AG09319 (cell line): ENCODE data around the gene IGFBP6.

Experiments
- DNase-seq: peaks from one replicate; pipeline ENCODE4 v3.0.0-alpha.2; 2010; ENCODE audit warnings: low read depth; ENCODE audit errors: extremely low read depth
- TF ChIP-seq, protein P1 (sequence below): IDR thresholded peaks from 2 replicates; pipeline ENCODE4 v1.5.1; 2011; ENCODE audit warnings: low read depth, mild to moderate bottlenecking, inconsistent platforms, low read length, moderate library complexity

IGFBP6 gene

GRCh38 chr12:53123578-53124351 lies 26.3 kb downstream of the IGFBP6 start:
- DNase-seq: no peak
- TF ChIP-seq, protein P1, sequence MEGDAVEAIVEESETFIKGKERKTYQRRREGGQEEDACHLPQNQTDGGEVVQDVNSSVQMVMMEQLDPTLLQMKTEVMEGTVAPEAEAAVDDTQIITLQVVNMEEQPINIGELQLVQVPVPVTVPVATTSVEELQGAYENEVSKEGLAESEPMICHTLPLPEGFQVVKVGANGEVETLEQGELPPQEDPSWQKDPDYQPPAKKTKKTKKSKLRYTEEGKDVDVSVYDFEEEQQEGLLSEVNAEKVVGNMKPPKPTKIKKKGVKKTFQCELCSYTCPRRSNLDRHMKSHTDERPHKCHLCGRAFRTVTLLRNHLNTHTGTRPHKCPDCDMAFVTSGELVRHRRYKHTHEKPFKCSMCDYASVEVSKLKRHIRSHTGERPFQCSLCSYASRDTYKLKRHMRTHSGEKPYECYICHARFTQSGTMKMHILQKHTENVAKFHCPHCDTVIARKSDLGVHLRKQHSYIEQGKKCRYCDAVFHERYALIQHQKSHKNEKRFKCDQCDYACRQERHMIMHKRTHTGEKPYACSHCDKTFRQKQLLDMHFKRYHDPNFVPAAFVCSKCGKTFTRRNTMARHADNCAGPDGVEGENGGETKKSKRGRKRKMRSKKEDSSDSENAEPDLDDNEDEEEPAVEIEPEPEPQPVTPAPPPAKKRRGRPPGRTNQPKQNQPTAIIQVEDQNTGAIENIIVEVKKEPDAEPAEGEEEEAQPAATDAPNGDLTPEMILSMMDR: no peak

GRCh38 chr12:53124352-53124723 lies 26.9 kb downstream of the IGFBP6 start:
- TF ChIP-seq, protein P1: no peak
- no peak for DNase-seq

DNA sequence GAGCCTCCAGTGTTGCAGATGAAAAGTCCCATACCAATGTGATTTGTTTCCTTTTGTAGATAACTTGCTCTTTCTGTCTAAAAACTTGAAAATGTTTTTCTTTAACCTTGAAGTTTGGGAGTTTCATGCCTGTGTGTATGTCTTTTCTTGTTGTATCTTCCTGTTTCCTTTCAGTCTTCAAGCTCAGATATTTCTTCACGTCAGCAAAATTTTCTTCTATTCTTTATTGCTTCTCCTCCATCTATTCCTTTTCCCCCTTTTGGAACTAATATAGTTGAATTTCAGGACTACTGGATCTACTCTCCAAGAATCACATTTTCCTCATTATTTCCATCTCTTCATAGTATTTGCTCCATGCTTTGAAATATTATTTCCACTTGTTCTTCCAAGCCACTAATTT lies 29.7 kb downstream of the IGFBP6 start:
- TF ChIP-seq, protein P1: no peak
- no peak for DNase-seq

DNA sequence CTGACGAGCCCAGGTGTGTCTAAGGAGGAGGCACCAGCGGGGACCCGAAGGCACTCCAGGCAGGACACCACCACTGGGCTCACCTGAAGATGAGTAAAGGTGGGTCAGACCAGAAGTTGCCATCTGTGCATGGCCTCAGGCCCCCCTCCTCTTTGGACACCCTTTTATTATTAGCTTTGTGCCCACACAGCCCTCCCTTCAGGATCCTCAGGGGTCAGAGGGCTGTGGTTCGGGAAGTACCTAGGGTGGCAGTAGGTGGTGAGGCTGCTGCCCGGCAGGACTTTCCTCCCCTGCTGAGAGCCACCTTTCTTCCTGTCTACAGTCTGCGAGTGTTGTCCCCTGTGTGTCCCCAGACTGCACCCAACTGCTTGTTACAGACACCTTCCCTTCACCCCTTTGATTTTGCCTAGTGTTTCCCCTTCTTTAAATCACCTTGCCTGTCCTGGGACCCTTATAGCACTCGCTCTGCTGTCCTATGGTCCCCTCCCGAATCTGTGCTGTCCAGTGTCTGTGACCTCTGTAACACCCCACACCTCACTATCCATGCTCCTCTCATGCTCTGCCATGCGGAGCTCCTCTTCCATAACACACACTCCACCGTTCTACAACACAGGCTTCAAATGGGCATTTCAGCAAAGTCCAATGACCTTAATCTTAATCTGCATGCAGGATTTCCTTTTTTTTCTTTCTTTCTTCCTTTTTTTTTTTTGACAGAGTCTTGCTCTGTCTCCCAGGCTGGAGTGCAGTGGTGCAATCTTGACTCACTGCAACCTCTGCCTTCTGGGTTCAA lies 31.5 kb downstream of the IGFBP6 start:
- no peak for DNase-seq
- TF ChIP-seq, protein P1: no peak

DNA sequence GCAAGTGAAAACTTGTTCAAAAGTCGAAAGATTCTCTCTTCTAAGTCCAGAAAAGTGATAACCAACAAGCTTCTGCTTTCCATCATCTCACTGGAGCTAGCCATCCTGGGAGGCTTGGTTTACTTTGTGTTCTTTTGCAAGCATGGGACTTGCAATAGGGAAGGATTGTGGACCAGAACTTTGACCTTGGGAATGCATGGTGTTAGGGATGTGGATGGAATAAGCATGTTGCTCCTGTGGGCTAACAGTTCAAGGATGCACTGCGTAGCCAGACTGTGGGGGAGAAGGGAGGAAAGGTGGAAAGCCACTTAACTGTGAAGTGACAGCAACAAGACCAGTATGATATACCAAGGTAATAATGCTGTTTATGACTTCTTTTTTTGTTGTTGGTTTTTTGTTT lies 34.4 kb downstream of the IGFBP6 start:
- TF ChIP-seq, protein P1: no peak
- DNase-seq: no peak

GRCh38 chr12:53133722-53134121 lies 36.3 kb downstream of the IGFBP6 start:
- TF ChIP-seq, protein P1: no peak
- DNase-seq: no peak

DNA sequence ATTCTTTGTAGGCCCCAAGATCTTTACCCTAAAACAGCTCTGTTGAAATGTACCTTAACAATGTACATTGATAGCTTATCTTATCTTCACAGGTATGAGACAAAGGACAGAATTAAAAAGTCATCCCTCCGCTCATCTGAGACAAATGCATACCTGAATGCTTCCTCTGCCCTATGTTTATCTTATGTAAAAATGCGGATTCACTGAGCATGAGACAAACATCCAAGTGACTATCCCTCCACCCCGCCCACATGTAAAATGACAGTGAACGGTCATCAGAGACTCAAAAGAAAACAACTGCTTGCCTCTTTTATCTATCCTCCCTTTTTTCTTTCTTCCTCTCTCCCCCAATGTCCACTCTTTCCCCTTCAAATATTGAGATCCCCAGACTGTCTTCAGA lies 45.9 kb downstream of the IGFBP6 start:
- DNase-seq: no peak
- TF ChIP-seq, protein P1: no peak
